ENCODE measurements around the gene NOTCH4.

- TF ChIP-seq CTCF (IDR thresholded peaks at IDR 0.05; ENCODE audit: low read depth, low read length) (no peak), EZH2phosphoT487 (IDR thresholded peaks at IDR 0.05; ENCODE audit: low read depth) (no peak)
Measured at GRCh38 chr6:32184084-32184640, 39.7 kb downstream of the NOTCH4 start, which contains the start of gene AGER.
